GM21423 (cell line): ENCODE measurements around the gene VCP.

Experiments used
- ATAC-seq: cut with Tn5 transposase; IDR thresholded peaks from one replicate; pipeline ENCODE4 v1.9.1; 2021; ENCODE audit warnings: mild to moderate bottlenecking, moderate library complexity; ENCODE audit not compliant: unreplicated experiment

Gene VCP

GRCh38 chr9:35067056-35067455 is 5.4 kb downstream of the VCP start:
- ATAC-seq: no peak

- ATAC-seq: no peak
These were observed 11.7 kb downstream of the VCP start for GRCh38 chr9:35060548-35061207.

GRCh38 chr9:35059438-35059837 is 13.0 kb downstream of the VCP start:
- ATAC-seq: no peak

- ATAC-seq: no peak
These were observed 15.2 kb downstream of the VCP start for GRCh38 chr9:35057271-35057620.

- ATAC-seq: no peak
These were observed 15.7 kb downstream of the VCP start for GRCh38 chr9:35056571-35057270.

- ATAC-seq: no peak
These were observed 17.4 kb downstream of the VCP start for GRCh38 chr9:35054871-35055644.

- ATAC-seq: no peak
These were observed 18.1 kb downstream of the VCP start for GRCh38 chr9:35054185-35054835.

- no peak for ATAC-seq
These were observed 21.1 kb downstream of the VCP start for GRCh38 chr9:35051069-35051967.

- no peak for ATAC-seq
These were observed 23.9 kb downstream of the VCP start for GRCh38 chr9:35048511-35048910.

GRCh38 chr9:35044071-35044470 is 28.4 kb downstream of the VCP start:
- no peak for ATAC-seq

GRCh38 chr9:35042891-35043545 is 29.4 kb downstream of the VCP start:
- no peak for ATAC-seq

- no peak for ATAC-seq
These were observed 30.3 kb downstream of the VCP start for GRCh38 chr9:35042081-35042604.

GRCh38 chr9:35035851-35036701 is 36.3 kb downstream of the VCP start:
- no peak for ATAC-seq

- no peak for ATAC-seq
These were observed 39.3 kb downstream of the VCP start for GRCh38 chr9:35033101-35033500.

GRCh38 chr9:35029852-35030251 is 42.6 kb downstream of the VCP start:
- no peak for ATAC-seq

GRCh38 chr9:35029241-35029640 is 43.2 kb downstream of the VCP start:
- no peak for ATAC-seq

- ATAC-seq: no peak
These were observed 44.1 kb downstream of the VCP start for GRCh38 chr9:35028341-35028740.

- ATAC-seq: no peak
These were observed 44.6 kb downstream of the VCP start for GRCh38 chr9:35027860-35028259.

GRCh38 chr9:35027374-35027773 is 45.1 kb downstream of the VCP start:
- no peak for ATAC-seq
